Transverse colon (tissue), 4 donors: ENCODE data around the gene EHD2. TPM values are rescaled to one million over a fixed set of nuclear protein-coding genes. Genes with fewer than 3 reads are reported as not detected.

Source experiments
- DNase-seq: peaks from one replicate; pipeline ENCODE4 v3.0.0-alpha.2; 2019
- H3K27ac ChIP-seq, 4 donors: fragments of 200-600 bp; sonication (generic); 2 replicates each; pipeline ENCODE4 v1.5.1; 2016 to 2018; ENCODE audit warnings: inconsistent platforms in 4 of 4
- H3K27me3 ChIP-seq: fragments of 200-600 bp; sonication (generic); 2 replicates; pipeline ENCODE4 v1.5.1; 2017; ENCODE audit warnings: inconsistent platforms
- H3K36me3 ChIP-seq, 4 donors: fragments of 200-600 bp; sonication (generic); 2 replicates each; pipeline ENCODE4 v1.5.1; 2017 to 2019; ENCODE audit warnings: inconsistent platforms in 4 of 4
- H3K4me1 ChIP-seq, 4 donors: fragments of 200-600 bp; sonication (generic); 2 replicates each; pipeline ENCODE4 v1.5.1; 2017 to 2020; ENCODE audit warnings: inconsistent platforms in 4 of 4
- H3K4me3 ChIP-seq, 4 donors: fragments of 200-600 bp; sonication (generic); 1 replicate in 1 of 4; 2 replicates in 3 of 4; pipeline versions ENCODE4 v1.5.1 to v1.6.1; 2017 to 2019; ENCODE audit warnings: inconsistent platforms in 4 of 4
- H3K9me3 ChIP-seq, 2 donors: fragments of 200-600 bp; sonication (generic); 2 replicates each; pipeline ENCODE4 v1.5.1; 2017 to 2019; ENCODE audit warnings: inconsistent platforms in 2 of 2
- EP300 ChIP-seq: sonication (generic); formaldehyde crosslinking; IDR thresholded peaks from one replicate; pipeline ENCODE4 v1.6.1; 2017; ENCODE audit warnings: antibody characterized with exemption, low read depth
- POLR2A ChIP-seq: fragments of 450-650 bp; IDR thresholded peaks from one replicate; pipeline ENCODE4 v1.6.1; 2016; ENCODE audit warnings: antibody characterized with exemption, mild to moderate bottlenecking, moderate library complexity
- POLR2AphosphoS5 ChIP-seq, 3 donors: sonication (generic); formaldehyde crosslinking; IDR thresholded peaks; one replicate each; pipeline ENCODE4 v1.6.1; 2016; ENCODE audit warnings: antibody characterized with exemption in 3 of 3
- WGBS, 2 donors: methylation state at CpG; one replicate each; pipeline ENCODE4 v1.1.5; 2018; ENCODE audit warnings: low coverage in 1 of 2; 5-methylcytosine and 5-hydroxymethylcytosine counted together
- in situ Hi-C, 4 donors: fragments of 200-750 bp; cut with MboI; loops; one replicate each; pipeline versions ENCODE4 v1.15.0 to v1.15.1; 2017; ENCODE audit warnings: low sequenced_read_pairs in 3 of 4, low pct_ligation_motif_present in 1 of 4, low pct_unique_long_range_greater_than_20kb in 1 of 4
- intact Hi-C: fragments of 100-400 bp; cut with DNase I; formaldehyde crosslinking; loops from one replicate; pipeline ENCODE4 v1.15.1; 2023; ENCODE audit warnings: low total_unique reads
- total RNA-seq, 4 donors: library from RNA; depleted of rRNA; stranded (reverse); fragments of >200 nt; gene quantifications; one replicate each; pipeline ENCODE4 v1.1.0, GENCODE V29; 2016
- TF ChIP-seq, protein P1 (sequence below), 5 experiments: fragments of 200-600 bp in 3 of 5; fragments of 450-650 bp in 2 of 5; sonication (generic) in 3 of 5; IDR thresholded peaks; 1 replicate in 2 of 5; 2 replicates in 3 of 5; pipeline ENCODE4 v1.5.1; 2016 to 2017; ENCODE audit warnings: antibody characterized with exemption in 5 of 5, inconsistent platforms in 3 of 5, mild to moderate bottlenecking in 2 of 5, moderate library complexity in 1 of 5

EHD2 gene
- total RNA-seq, 4 donors from 2014 or later = 15.2 to 93.1 (median 25.3) TPM

- Histone ChIP-seq H3K9me3 (no peaks in the 10 kb centered on the region), H3K4me3 (no peak overlapping the region), H3K4me1 (peaks cover 4 to 6% (median 5%) of the 10 kb centered on the region in 4 donors), H3K36me3 (peaks cover 0 to 4% (median 0%) of the 10 kb centered on the region in 4 donors), H3K27ac (no peak overlapping the region), H3K27me3 (no peaks in the 10 kb centered on the region)
- TF ChIP-seq, protein P1, sequence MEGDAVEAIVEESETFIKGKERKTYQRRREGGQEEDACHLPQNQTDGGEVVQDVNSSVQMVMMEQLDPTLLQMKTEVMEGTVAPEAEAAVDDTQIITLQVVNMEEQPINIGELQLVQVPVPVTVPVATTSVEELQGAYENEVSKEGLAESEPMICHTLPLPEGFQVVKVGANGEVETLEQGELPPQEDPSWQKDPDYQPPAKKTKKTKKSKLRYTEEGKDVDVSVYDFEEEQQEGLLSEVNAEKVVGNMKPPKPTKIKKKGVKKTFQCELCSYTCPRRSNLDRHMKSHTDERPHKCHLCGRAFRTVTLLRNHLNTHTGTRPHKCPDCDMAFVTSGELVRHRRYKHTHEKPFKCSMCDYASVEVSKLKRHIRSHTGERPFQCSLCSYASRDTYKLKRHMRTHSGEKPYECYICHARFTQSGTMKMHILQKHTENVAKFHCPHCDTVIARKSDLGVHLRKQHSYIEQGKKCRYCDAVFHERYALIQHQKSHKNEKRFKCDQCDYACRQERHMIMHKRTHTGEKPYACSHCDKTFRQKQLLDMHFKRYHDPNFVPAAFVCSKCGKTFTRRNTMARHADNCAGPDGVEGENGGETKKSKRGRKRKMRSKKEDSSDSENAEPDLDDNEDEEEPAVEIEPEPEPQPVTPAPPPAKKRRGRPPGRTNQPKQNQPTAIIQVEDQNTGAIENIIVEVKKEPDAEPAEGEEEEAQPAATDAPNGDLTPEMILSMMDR (IDR thresholded peaks at IDR 0.05) = no peak
- TF ChIP-seq POLR2AphosphoS5 (IDR thresholded peaks at IDR 0.05) = no peak
- no peak for TF ChIP-seq POLR2A
- no peak for TF ChIP-seq EP300
- WGBS, 2 donors = 84 to 89% methylated on average over 10 to 26 of the region's 26 CpGs
- intact Hi-C loops (no loop called here), in situ Hi-C loops (loop anchor here in 1 of 4 donors (5.0 kb wide), 1 partner anchor 258 kb away; no protein-coding TSS in a partner anchor)
- DNase-seq = no peak
Measured at GRCh38 chr19:47695533-47696262, 17.5 kb upstream of the EHD2 start.

DNA sequence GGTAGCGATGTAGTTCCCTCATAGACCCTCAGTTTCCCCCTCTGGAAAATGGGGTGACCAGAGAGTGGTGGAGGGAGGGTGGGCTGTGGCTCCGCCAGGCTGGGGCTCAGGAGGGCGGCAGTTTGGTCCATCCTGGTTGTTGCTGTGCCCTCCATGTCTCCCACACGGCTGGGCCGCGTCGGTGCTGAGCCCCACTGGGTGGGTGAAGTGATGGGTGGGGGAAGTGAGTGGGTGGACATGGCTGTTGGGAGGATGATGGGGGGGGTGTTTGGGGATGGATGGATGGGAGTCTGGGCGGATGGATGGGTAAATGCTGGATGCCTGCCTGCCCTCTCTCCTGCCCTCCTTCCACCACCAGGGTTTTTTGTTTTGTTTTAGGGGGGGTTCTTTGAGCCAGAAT lies 16.6 kb upstream of the EHD2 start:
- Histone ChIP-seq H3K4me1 (peaks cover 4 to 6% (median 5%) of the 10 kb centered on the region in 4 donors), H3K27ac (peak overlapping the region in 1 of 4 donors; percentile 72), H3K36me3 (peaks cover 0 to 8% (median 0%) of the 10 kb centered on the region in 4 donors), H3K27me3 (no peaks in the 10 kb centered on the region), H3K4me3 (no peak overlapping the region), H3K9me3 (no peaks in the 10 kb centered on the region)
- DNase-seq = no peak
- TF ChIP-seq POLR2AphosphoS5 (IDR thresholded peaks at IDR 0.05) (no peak), EP300 (no peak), POLR2A (no peak)
- TF ChIP-seq, protein P1 (IDR thresholded peaks at IDR 0.05) = no peak
- in situ Hi-C loops = loop anchor here in 1 of 4 donors (5.0 kb wide), 1 partner anchor 259 kb away; no protein-coding TSS in a partner anchor
- 89% methylated on average over 7 of the region's 8 CpGs; no CpG with 5 or more reads in 1 of the 2 donors for WGBS, 2 donors
- intact Hi-C loops = no loop called here

DNA sequence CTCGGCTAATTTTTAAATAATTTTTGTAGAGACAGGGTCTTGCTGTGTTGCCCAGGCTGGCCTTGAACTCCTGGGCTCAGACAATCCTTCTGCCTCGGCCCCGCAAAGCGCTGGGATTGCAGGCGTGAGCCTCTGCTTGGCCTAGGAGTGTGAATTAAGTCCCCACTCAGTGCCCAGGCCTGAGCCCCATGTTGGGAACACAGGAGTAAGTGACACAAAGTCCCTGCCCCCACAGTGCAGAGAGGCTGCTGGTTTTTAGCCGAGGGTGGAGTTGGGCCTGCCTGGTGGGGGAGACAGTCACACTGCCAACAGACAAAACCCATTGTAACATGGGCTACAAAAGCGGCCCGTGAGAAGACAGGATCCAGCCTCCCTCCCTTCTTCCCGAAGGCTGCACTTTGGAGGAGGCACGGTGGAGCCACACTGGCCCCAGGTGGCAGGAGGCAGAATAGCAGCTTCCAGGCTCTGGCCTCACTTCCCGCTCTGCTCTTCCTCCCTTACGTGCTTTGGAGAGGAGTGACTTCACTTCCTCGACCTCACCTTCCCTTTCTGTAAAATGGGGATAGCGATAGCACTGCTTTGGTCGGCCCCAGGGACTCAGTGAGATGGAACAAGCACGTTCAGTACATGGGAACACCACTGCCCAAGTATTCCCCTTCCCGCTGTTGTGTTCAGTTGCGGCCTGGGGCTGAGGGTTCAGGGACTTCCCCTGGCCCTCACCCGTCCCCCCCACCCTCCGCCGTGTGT lies 15.2 kb upstream of the EHD2 start:
- Histone ChIP-seq H3K27ac (peak overlapping the region; percentile 49 to 82 (median 74)), H3K36me3 (peaks cover 0 to 14% (median 3%) of the 10 kb centered on the region in 4 donors), H3K27me3 (no peaks in the 10 kb centered on the region), H3K4me3 (no peak overlapping the region), H3K9me3 (no peaks in the 10 kb centered on the region), H3K4me1 (peaks cover 4 to 6% (median 5%) of the 10 kb centered on the region in 4 donors)
- in situ Hi-C loops (loop anchor here in 1 of 4 donors (5.0 kb wide), 1 partner anchor 261 kb away; no protein-coding TSS in a partner anchor), intact Hi-C loops (loop anchor here (2.0 kb wide), 1 partner anchor 261 kb away; no protein-coding TSS in a partner anchor)
- TF ChIP-seq, protein P1 (IDR thresholded peaks at IDR 0.05) = peak; percentile 96 to 99 (median 98)
- no peak for TF ChIP-seq POLR2A
- TF ChIP-seq POLR2AphosphoS5 (IDR thresholded peaks at IDR 0.05) = peak in 2 of 3 donors; percentile 59 to 62
- peak; percentile 79 for DNase-seq
- 46 to 53% methylated on average over 2 to 18 of the region's 21 CpGs for WGBS, 2 donors
